Measurements from ENCODE around the gene IFNGR2. TPM values are rescaled to one million over a fixed set of nuclear protein-coding genes. Genes with fewer than 3 reads are reported as not detected.

The IFNGR2 gene
- total and polyA plus RNA-seq, 2 donors (not counting 1 experiment from before 2014, with no cell fraction given), result 96.0 to 108 TPM

GRCh38 chr21:33390479-33390878 is 12.7 kb upstream of the IFNGR2 start:
- Histone ChIP-seq H3K27ac (ENCODE audit: low read length in 2 of 2) (no peak overlapping the region), H4K20me1 (ENCODE audit: control insufficient read depth, insufficient read depth, low read length, poor library complexity, severe bottlenecking) (no peaks in the 10 kb centered on the region), H3K27me3 (replicated peaks in 1 of 4; ENCODE audit: control extremely low read depth in 1 of 4, control insufficient read depth in 3 of 4, insufficient read depth in 4 of 4, low read length in 3 of 4) (no peaks in the 10 kb centered on the region), H3K4me2 (replicated peaks; ENCODE audit: low read depth, low read length, poor library complexity, severe bottlenecking) (no peak overlapping the region), H3K9ac (ENCODE audit: low read length) (no peak overlapping the region), H3K9me3 (ENCODE audit: control extremely low read depth in 1 of 3, control insufficient read depth in 2 of 3, insufficient read depth in 1 of 3, low read length in 2 of 3) (peaks cover 0 to 15% (median 0%) of the 10 kb centered on the region in 3 donors), H3K4me3 (ENCODE audit: control extremely low read depth in 1 of 5, extremely low read depth in 1 of 5, insufficient read depth in 1 of 5, low read depth in 2 of 5, low read length in 4 of 5) (no peak overlapping the region), H2AFZ (ENCODE audit: insufficient read depth, low read depth, low read length, poor library complexity, severe bottlenecking) (no peak overlapping the region), H3K4me1 (ENCODE audit: control insufficient read depth in 2 of 2, insufficient read depth in 2 of 2, low read length in 2 of 2) (peaks cover 30 to 50% of the 10 kb centered on the region in 2 donors), H3K79me2 (ENCODE audit: control insufficient read depth, insufficient read depth, low read length) (peaks cover 4% of the 10 kb centered on the region), H3K36me3 (replicated peaks in 1 of 2; ENCODE audit: control extremely low read depth in 1 of 2, control insufficient read depth in 1 of 2, extremely low read depth in 1 of 2, insufficient read depth in 2 of 2, low read length in 1 of 2) (no peaks in the 10 kb centered on the region)
- ChIA-PET CTCF (interaction anchor here (7.2 kb wide), 1 partner anchor 30 kb away, joined by 59 read pairs; no protein-coding TSS in a partner anchor), POLR2A (interaction anchor here (1.3 kb wide), 1 partner anchor 13 kb away, joined by 3 read pairs; the partner anchor contains the start of gene IFNGR2)
- ATAC-seq (ENCODE audit: low read depth) (no peak), DNase-seq (no peak)
- Mint-ChIP-seq H3K4me1 (peaks cover 46% of the 10 kb centered on the region), H3K27me3 (no peaks in the 10 kb centered on the region), H3K27ac (peak overlapping the region; percentile 17), H3K4me3 (no peak overlapping the region), H3K9me3 (ENCODE audit: insufficient read depth) (no peaks in the 10 kb centered on the region)
- TF ChIP-seq EZH2 (IDR thresholded peaks at IDR 0.05; ENCODE audit: borderline replicate concordance, insufficient read depth, low read depth, low read length, poor library complexity, severe bottlenecking), result no peak
- TF ChIP-seq, protein P1, sequence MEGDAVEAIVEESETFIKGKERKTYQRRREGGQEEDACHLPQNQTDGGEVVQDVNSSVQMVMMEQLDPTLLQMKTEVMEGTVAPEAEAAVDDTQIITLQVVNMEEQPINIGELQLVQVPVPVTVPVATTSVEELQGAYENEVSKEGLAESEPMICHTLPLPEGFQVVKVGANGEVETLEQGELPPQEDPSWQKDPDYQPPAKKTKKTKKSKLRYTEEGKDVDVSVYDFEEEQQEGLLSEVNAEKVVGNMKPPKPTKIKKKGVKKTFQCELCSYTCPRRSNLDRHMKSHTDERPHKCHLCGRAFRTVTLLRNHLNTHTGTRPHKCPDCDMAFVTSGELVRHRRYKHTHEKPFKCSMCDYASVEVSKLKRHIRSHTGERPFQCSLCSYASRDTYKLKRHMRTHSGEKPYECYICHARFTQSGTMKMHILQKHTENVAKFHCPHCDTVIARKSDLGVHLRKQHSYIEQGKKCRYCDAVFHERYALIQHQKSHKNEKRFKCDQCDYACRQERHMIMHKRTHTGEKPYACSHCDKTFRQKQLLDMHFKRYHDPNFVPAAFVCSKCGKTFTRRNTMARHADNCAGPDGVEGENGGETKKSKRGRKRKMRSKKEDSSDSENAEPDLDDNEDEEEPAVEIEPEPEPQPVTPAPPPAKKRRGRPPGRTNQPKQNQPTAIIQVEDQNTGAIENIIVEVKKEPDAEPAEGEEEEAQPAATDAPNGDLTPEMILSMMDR (IDR thresholded peaks at IDR 0.05), result no peak
- 86% methylated on average over 4 of the region's 5 CpGs for WGBS (ENCODE audit: insufficient coverage)
- intact Hi-C loops (cut with micrococcal nuclease), result no loop called here

DNA sequence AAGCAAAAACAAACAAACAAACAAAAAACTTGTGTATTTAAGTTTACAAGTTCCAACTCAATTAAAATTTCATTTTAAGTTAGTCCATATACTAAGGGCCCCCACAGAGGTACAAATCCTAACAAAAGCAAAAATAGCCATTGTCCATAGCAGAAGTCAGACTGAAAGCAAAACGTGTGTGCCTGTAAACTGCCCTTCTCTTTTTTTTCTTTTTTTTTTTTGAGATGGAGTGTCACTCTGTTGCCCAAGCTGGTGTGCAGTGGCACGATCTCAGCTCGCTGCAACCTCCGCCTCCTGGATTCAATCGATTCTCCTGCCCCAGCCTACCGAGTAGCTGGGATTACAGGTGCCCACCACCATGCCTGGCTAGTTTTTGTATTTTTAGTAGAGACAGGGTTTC is 11.6 kb upstream of the IFNGR2 start:
- Histone ChIP-seq H3K27me3 (replicated peaks in 1 of 4; ENCODE audit: control extremely low read depth in 1 of 4, control insufficient read depth in 3 of 4, insufficient read depth in 4 of 4, low read length in 3 of 4) (no peaks in the 10 kb centered on the region), H3K4me1 (ENCODE audit: control insufficient read depth in 2 of 2, insufficient read depth in 2 of 2, low read length in 2 of 2) (peaks cover 31 to 47% of the 10 kb centered on the region in 2 donors), H4K20me1 (ENCODE audit: control insufficient read depth, insufficient read depth, low read length, poor library complexity, severe bottlenecking) (no peaks in the 10 kb centered on the region), H3K4me3 (ENCODE audit: control extremely low read depth in 1 of 5, extremely low read depth in 1 of 5, insufficient read depth in 1 of 5, low read depth in 2 of 5, low read length in 4 of 5) (no peak overlapping the region), H3K9ac (ENCODE audit: low read length) (no peak overlapping the region), H3K27ac (ENCODE audit: low read length in 2 of 2) (no peak overlapping the region), H3K79me2 (ENCODE audit: control insufficient read depth, insufficient read depth, low read length) (peaks cover 4% of the 10 kb centered on the region), H3K4me2 (replicated peaks; ENCODE audit: low read depth, low read length, poor library complexity, severe bottlenecking) (no peak overlapping the region), H3K9me3 (ENCODE audit: control extremely low read depth in 1 of 3, control insufficient read depth in 2 of 3, insufficient read depth in 1 of 3, low read length in 2 of 3) (peaks cover 0 to 15% (median 0%) of the 10 kb centered on the region in 3 donors), H3K36me3 (replicated peaks in 1 of 2; ENCODE audit: control extremely low read depth in 1 of 2, control insufficient read depth in 1 of 2, extremely low read depth in 1 of 2, insufficient read depth in 2 of 2, low read length in 1 of 2) (no peaks in the 10 kb centered on the region), H2AFZ (ENCODE audit: insufficient read depth, low read depth, low read length, poor library complexity, severe bottlenecking) (no peak overlapping the region)
- H3K4me3 Mint-ChIP-seq, result no peak overlapping the region
- TF ChIP-seq, protein P1 (IDR thresholded peaks at IDR 0.05), result no peak
- no peak for TF ChIP-seq EZH2 (IDR thresholded peaks at IDR 0.05; ENCODE audit: borderline replicate concordance, insufficient read depth, low read depth, low read length, poor library complexity, severe bottlenecking)
- no peak overlapping the region for H3K27ac Mint-ChIP-seq
- no peaks in the 10 kb centered on the region for H3K9me3 Mint-ChIP-seq (ENCODE audit: insufficient read depth)
- WGBS (ENCODE audit: insufficient coverage), result 91% methylated on average over 5 of the region's 6 CpGs
- ATAC-seq (ENCODE audit: low read depth) (no peak), DNase-seq (no peak)
- H3K4me1 Mint-ChIP-seq, result peaks cover 45% of the 10 kb centered on the region
- no peaks in the 10 kb centered on the region for H3K27me3 Mint-ChIP-seq
- ChIA-PET CTCF (interaction anchor here (0.6 kb wide), 1 partner anchor 19 kb away, joined by 3 read pairs; no protein-coding TSS in a partner anchor), POLR2A (no interaction called here)
- intact Hi-C loops (cut with micrococcal nuclease), result no loop called here

Measured in B cell (primary cell).